ENCODE measurements around the gene GLRA3.

GRCh38 chr4:174717828-174718227 is 111.2 kb downstream of the GLRA3 start:
- TF ChIP-seq, protein P1, sequence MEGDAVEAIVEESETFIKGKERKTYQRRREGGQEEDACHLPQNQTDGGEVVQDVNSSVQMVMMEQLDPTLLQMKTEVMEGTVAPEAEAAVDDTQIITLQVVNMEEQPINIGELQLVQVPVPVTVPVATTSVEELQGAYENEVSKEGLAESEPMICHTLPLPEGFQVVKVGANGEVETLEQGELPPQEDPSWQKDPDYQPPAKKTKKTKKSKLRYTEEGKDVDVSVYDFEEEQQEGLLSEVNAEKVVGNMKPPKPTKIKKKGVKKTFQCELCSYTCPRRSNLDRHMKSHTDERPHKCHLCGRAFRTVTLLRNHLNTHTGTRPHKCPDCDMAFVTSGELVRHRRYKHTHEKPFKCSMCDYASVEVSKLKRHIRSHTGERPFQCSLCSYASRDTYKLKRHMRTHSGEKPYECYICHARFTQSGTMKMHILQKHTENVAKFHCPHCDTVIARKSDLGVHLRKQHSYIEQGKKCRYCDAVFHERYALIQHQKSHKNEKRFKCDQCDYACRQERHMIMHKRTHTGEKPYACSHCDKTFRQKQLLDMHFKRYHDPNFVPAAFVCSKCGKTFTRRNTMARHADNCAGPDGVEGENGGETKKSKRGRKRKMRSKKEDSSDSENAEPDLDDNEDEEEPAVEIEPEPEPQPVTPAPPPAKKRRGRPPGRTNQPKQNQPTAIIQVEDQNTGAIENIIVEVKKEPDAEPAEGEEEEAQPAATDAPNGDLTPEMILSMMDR (IDR thresholded peaks at IDR 0.05): no peak
- TF ChIP-seq POLR2AphosphoS5 (IDR thresholded peaks at IDR 0.05; ENCODE audit: insufficient read depth in 1 of 2, low read depth in 1 of 2): no peak

Measured in vagina (tissue), 2 donors.